ENCODE results near the gene ASB8. TPM values are rescaled to one million over a fixed set of nuclear protein-coding genes. Genes with fewer than 3 reads are reported as not detected.

The ASB8 gene
- total and polyA plus RNA-seq, 3 experiments from 2014 or later: 32.5 to 81.8 (median 38.1) TPM

- Histone ChIP-seq H3K27ac (ENCODE audit: low read depth, low read length) (peak overlapping the region; percentile 75), H3K9me3 (ENCODE audit: low read length) (no peaks in the 10 kb centered on the region), H3K36me3 (ENCODE audit: insufficient read depth, low read length) (no peaks in the 10 kb centered on the region), H3K4me1 (ENCODE audit: insufficient read depth, low read length) (peaks cover 16% of the 10 kb centered on the region), H3K27me3 (ENCODE audit: insufficient read depth, low read length, poor library complexity, severe bottlenecking) (peaks cover 12% of the 10 kb centered on the region), H3K4me3 (ENCODE audit: low read length) (peak overlapping the region; percentile 91)
- Mint-ChIP-seq H3K4me1 (peaks cover 6 to 20% (median 11%) of the 10 kb centered on the region in 3 donors), H3K4me3 (peak overlapping the region; percentile 93 to 97 (median 96)), H3K27ac (peak overlapping the region; percentile 71 to 96 (median 90)), H3K9me3 (no peaks in the 10 kb centered on the region), H3K27me3 (peaks cover 22 to 33% of the 10 kb centered on the region in 2 donors), H3K36me3 (peaks cover 0 to 6% (median 0%) of the 10 kb centered on the region in 3 donors)
- ChIA-PET POLR2A (interaction anchor here (0.8 to 3.4 kb wide), 3 partner anchors 16 to 277 kb away, joined by 3 to 29 read pairs (median 13); partner anchors contain the start of gene ASB8), CTCF (interaction anchor here (0.8 to 1.8 kb wide), 14 partner anchors 9 to 436 kb away, joined by 3 to 23 read pairs (median 4); partner anchors contain the start of genes ASB8 and OR10AD1)
- DNase-seq: no peak
Measured at GRCh38 chr12:48182631-48183030, 25.3 kb upstream of the ASB8 start.

- peaks cover 0 to 6% (median 0%) of the 10 kb centered on the region in 3 donors for H3K36me3 Mint-ChIP-seq
- H3K4me3 ChIP-seq (ENCODE audit: low read length): no peak overlapping the region
- no peak for DNase-seq
- peaks cover 20 to 42% of the 10 kb centered on the region in 2 donors for H3K27me3 Mint-ChIP-seq
- no peaks in the 10 kb centered on the region for H3K36me3 ChIP-seq (ENCODE audit: insufficient read depth, low read length)
- no peaks in the 10 kb centered on the region for H3K9me3 ChIP-seq (ENCODE audit: low read length)
- H3K27ac ChIP-seq (ENCODE audit: low read depth, low read length): no peak overlapping the region
- ChIA-PET POLR2A (no interaction called here), CTCF (interaction anchor here (1.3 kb wide), 1 partner anchor 17 kb away, joined by 4 read pairs; no protein-coding TSS in a partner anchor)
- H3K9me3 Mint-ChIP-seq: no peaks in the 10 kb centered on the region
- H3K4me1 ChIP-seq (ENCODE audit: insufficient read depth, low read length): peaks cover 16% of the 10 kb centered on the region
- H3K4me1 Mint-ChIP-seq: peaks cover 9 to 21% (median 11%) of the 10 kb centered on the region in 3 donors
- H3K27me3 ChIP-seq (ENCODE audit: insufficient read depth, low read length, poor library complexity, severe bottlenecking): peaks cover 12% of the 10 kb centered on the region
- H3K4me3 Mint-ChIP-seq: peak overlapping the region in 1 of 7 donors; percentile 1
- peak overlapping the region in 3 of 8 donors; percentile 8 to 24 (median 21) for H3K27ac Mint-ChIP-seq
Measured at GRCh38 chr12:48180857-48181495, 23.7 kb upstream of the ASB8 start.

- H3K27ac Mint-ChIP-seq: no peak overlapping the region
- Histone ChIP-seq H3K36me3 (ENCODE audit: insufficient read depth, low read length) (no peaks in the 10 kb centered on the region), H3K9me3 (ENCODE audit: low read length) (no peaks in the 10 kb centered on the region), H3K4me1 (ENCODE audit: insufficient read depth, low read length) (peaks cover 16% of the 10 kb centered on the region), H3K27me3 (ENCODE audit: insufficient read depth, low read length, poor library complexity, severe bottlenecking) (peaks cover 12% of the 10 kb centered on the region), H3K4me3 (ENCODE audit: low read length) (no peak overlapping the region), H3K27ac (ENCODE audit: low read depth, low read length) (no peak overlapping the region)
- DNase-seq: no peak
- no peak overlapping the region for H3K4me3 Mint-ChIP-seq
- ChIA-PET POLR2A (no interaction called here), CTCF (interaction anchor here (1.1 to 1.3 kb wide), 2 partner anchors 10 to 17 kb away, joined by 4 read pairs; no protein-coding TSS in a partner anchor)
- H3K27me3 Mint-ChIP-seq: peaks cover 14 to 40% of the 10 kb centered on the region in 2 donors
- H3K36me3 Mint-ChIP-seq: peaks cover 0 to 6% (median 0%) of the 10 kb centered on the region in 3 donors
- H3K4me1 Mint-ChIP-seq: peaks cover 13 to 26% (median 14%) of the 10 kb centered on the region in 3 donors
- no peaks in the 10 kb centered on the region for H3K9me3 Mint-ChIP-seq
Measured at GRCh38 chr12:48180424-48180823, 23.1 kb upstream of the ASB8 start.

- H3K4me3 Mint-ChIP-seq: peak overlapping the region in 1 of 7 donors; percentile 38
- H3K9me3 ChIP-seq (ENCODE audit: low read length): no peaks in the 10 kb centered on the region
- H3K27ac Mint-ChIP-seq: no peak overlapping the region
- ChIA-PET POLR2A (interaction anchor here (1.0 kb wide), 1 partner anchor 18 kb away, joined by 3 read pairs; no protein-coding TSS in a partner anchor), CTCF (interaction anchor here (0.6 to 1.2 kb wide), 4 partner anchors 9 to 216 kb away, joined by 3 to 5 read pairs (median 4); partner anchors contain the start of gene TMEM106C)
- peaks cover 13 to 23% (median 15%) of the 10 kb centered on the region in 3 donors for H3K4me1 Mint-ChIP-seq
- peaks cover 14% of the 10 kb centered on the region for H3K4me1 ChIP-seq (ENCODE audit: insufficient read depth, low read length)
- no peaks in the 10 kb centered on the region for H3K9me3 Mint-ChIP-seq
- peaks cover 8 to 31% of the 10 kb centered on the region in 2 donors for H3K27me3 Mint-ChIP-seq
- H3K36me3 Mint-ChIP-seq: peaks cover 0 to 6% (median 0%) of the 10 kb centered on the region in 3 donors
- DNase-seq: no peak
- no peak overlapping the region for H3K27ac ChIP-seq (ENCODE audit: low read depth, low read length)
- H3K4me3 ChIP-seq (ENCODE audit: low read length): no peak overlapping the region
- H3K36me3 ChIP-seq (ENCODE audit: insufficient read depth, low read length): no peaks in the 10 kb centered on the region
- H3K27me3 ChIP-seq (ENCODE audit: insufficient read depth, low read length, poor library complexity, severe bottlenecking): peaks cover 4% of the 10 kb centered on the region
Measured at GRCh38 chr12:48179466-48179865, 22.2 kb upstream of the ASB8 start.

- peaks cover 9% of the 10 kb centered on the region for H3K4me1 ChIP-seq (ENCODE audit: insufficient read depth, low read length)
- no peaks in the 10 kb centered on the region for H3K9me3 ChIP-seq (ENCODE audit: low read length)
- CTCF ChIA-PET: no interaction called here
- Mint-ChIP-seq H3K27me3 (peaks cover 2 to 26% of the 10 kb centered on the region in 2 donors), H3K27ac (no peak overlapping the region), H3K36me3 (peaks cover 0 to under 1% (median 0%) of the 10 kb centered on the region in 3 donors), H3K4me1 (peaks cover 10 to 15% (median 15%) of the 10 kb centered on the region in 3 donors), H3K4me3 (no peak overlapping the region), H3K9me3 (no peaks in the 10 kb centered on the region)
- no peaks in the 10 kb centered on the region for H3K27me3 ChIP-seq (ENCODE audit: insufficient read depth, low read length, poor library complexity, severe bottlenecking)
- POLR2A ChIA-PET: interaction anchor here (0.6 to 1.2 kb wide), 2 partner anchors 19 to 211 kb away, joined by 3 to 4 read pairs; no protein-coding TSS in a partner anchor
- no peak overlapping the region for H3K4me3 ChIP-seq (ENCODE audit: low read length)
- no peak for DNase-seq
- H3K36me3 ChIP-seq (ENCODE audit: insufficient read depth, low read length): no peaks in the 10 kb centered on the region
- no peak overlapping the region for H3K27ac ChIP-seq (ENCODE audit: low read depth, low read length)
Measured at GRCh38 chr12:48177982-48178381, 20.7 kb upstream of the ASB8 start.

- Histone ChIP-seq H3K4me3 (ENCODE audit: low read length) (no peak overlapping the region), H3K36me3 (ENCODE audit: insufficient read depth, low read length) (no peaks in the 10 kb centered on the region), H3K27me3 (ENCODE audit: insufficient read depth, low read length, poor library complexity, severe bottlenecking) (no peaks in the 10 kb centered on the region), H3K4me1 (ENCODE audit: insufficient read depth, low read length) (no peaks in the 10 kb centered on the region), H3K27ac (ENCODE audit: low read depth, low read length) (no peak overlapping the region), H3K9me3 (ENCODE audit: low read length) (no peaks in the 10 kb centered on the region)
- DNase-seq: no peak
- H3K27me3 Mint-ChIP-seq: peaks cover 2 to 26% of the 10 kb centered on the region in 2 donors
- no peak overlapping the region for H3K4me3 Mint-ChIP-seq
- H3K36me3 Mint-ChIP-seq: no peaks in the 10 kb centered on the region
- ChIA-PET POLR2A (no interaction called here), CTCF (interaction anchor here (1.0 to 1.3 kb wide), 4 partner anchors 9 to 432 kb away, joined by 3 to 5 read pairs (median 3); no protein-coding TSS in a partner anchor)
- H3K4me1 Mint-ChIP-seq: peaks cover 3 to 9% (median 7%) of the 10 kb centered on the region in 3 donors
- H3K9me3 Mint-ChIP-seq: no peaks in the 10 kb centered on the region
- H3K27ac Mint-ChIP-seq: no peak overlapping the region
Measured at GRCh38 chr12:48176417-48176751, 19.1 kb upstream of the ASB8 start.

GRCh38 chr12:48175613-48176416 is 18.5 kb upstream of the ASB8 start:
- H3K27ac ChIP-seq (ENCODE audit: low read depth, low read length): no peak overlapping the region
- ChIA-PET CTCF (interaction anchor here (1.0 to 1.3 kb wide), 4 partner anchors 8 to 432 kb away, joined by 3 to 5 read pairs (median 3); no protein-coding TSS in a partner anchor), POLR2A (no interaction called here)
- no peaks in the 10 kb centered on the region for H3K9me3 Mint-ChIP-seq
- peaks cover 2 to 22% of the 10 kb centered on the region in 2 donors for H3K27me3 Mint-ChIP-seq
- H3K36me3 ChIP-seq (ENCODE audit: insufficient read depth, low read length): no peaks in the 10 kb centered on the region
- no peak for DNase-seq
- H3K4me1 Mint-ChIP-seq: peaks cover 3 to 9% (median 7%) of the 10 kb centered on the region in 3 donors
- no peaks in the 10 kb centered on the region for H3K36me3 Mint-ChIP-seq
- H3K4me3 Mint-ChIP-seq: peak overlapping the region in 2 of 7 donors; percentile 4 to 41
- no peaks in the 10 kb centered on the region for H3K27me3 ChIP-seq (ENCODE audit: insufficient read depth, low read length, poor library complexity, severe bottlenecking)
- peak overlapping the region in 1 of 8 donors; percentile 62 for H3K27ac Mint-ChIP-seq
- H3K4me1 ChIP-seq (ENCODE audit: insufficient read depth, low read length): no peaks in the 10 kb centered on the region
- H3K4me3 ChIP-seq (ENCODE audit: low read length): no peak overlapping the region
- no peaks in the 10 kb centered on the region for H3K9me3 ChIP-seq (ENCODE audit: low read length)

Measured in CD8-positive, alpha-beta memory T cell (primary cell).